ENCODE measurements around the gene SLA2.
"Not testable (repeated sequence)": the region's sequence is repeated elsewhere in the genome, so short reads cannot be mapped to it uniquely, and the experiment has no call there.

Gene SLA2, protein sequence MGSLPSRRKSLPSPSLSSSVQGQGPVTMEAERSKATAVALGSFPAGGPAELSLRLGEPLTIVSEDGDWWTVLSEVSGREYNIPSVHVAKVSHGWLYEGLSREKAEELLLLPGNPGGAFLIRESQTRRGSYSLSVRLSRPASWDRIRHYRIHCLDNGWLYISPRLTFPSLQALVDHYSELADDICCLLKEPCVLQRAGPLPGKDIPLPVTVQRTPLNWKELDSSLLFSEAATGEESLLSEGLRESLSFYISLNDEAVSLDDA
- 44.8 to 48.3 reads per million in 2 donors for total RNA-seq

- DNase-seq = peak in 4 of 5 experiments; percentile 45 to 88 (median 62)
Measured at GRCh38 chr20:36645998-36646397, at the start of gene SLA2. SLA2 (minus strand) TSS chr20:36646196; CDS start chr20:36641335, 4,861 bp downstream.

GRCh38 chr20:36695467-36695866, 49.5 kb upstream of the SLA2 start:
- DNase-seq = not testable (repeated sequence)

DNA sequence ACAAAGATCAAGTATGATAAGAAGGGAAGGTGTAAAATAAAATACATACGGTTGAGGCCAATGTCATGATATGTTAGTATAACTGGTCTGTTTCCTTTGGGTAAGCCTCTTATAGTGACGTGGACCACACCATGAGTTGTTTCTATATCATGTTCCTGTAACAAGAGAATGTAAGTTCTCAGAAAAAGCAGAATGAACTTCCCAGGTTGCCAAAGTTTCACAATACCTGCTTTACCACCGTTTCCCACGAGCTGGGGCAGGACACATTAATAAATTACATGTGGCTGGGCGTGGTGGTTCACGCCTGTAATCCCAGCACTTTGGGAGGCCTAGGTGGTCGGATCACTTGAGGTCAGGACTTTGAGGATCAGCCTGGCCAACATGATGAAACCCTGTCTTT, 42.6 kb upstream of the SLA2 start:
- no peak for DNase-seq

- no peak for DNase-seq
Measured at GRCh38 chr20:36687850-36688249, 41.9 kb upstream of the SLA2 start.

DNA sequence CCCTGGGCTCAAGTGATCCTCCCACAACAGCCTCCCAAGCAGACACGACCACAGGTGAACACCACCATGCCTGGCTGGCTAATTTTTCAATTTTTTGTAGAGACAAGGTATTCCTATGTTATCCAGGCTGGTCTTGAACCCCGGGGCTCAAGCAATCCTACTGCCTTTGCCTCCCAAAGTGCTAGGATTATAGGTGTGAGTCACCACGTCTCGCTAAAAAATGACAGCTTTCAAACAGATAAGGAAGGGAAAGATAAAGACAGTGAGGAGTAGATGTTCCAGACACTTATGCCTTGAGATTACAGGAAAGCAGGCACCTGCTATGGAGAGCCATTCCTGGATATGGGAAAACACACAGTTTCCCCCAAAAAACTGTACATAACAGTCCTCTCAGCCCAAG, 40.9 kb upstream of the SLA2 start:
- no peak for DNase-seq

DNA sequence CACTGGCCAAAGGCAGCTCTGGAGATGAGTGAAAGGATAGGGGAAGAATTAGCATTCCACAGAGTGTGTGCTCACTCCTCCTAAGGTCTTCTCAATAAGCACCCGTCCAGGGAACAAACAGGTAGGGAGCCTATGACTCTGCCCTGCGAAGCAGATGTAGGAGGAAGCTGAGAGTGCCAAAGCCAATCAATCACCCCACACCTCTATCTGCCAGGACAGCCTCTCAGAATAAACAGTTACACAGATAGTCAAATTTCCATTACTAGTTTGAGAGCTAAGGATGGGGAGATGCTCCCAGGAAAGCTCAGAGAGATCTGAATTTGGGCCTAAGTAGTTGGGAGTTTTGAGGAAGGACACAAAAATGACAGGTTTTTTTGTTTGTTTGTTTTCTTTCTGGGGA, 40.5 kb upstream of the SLA2 start:
- no peak for DNase-seq

DNA sequence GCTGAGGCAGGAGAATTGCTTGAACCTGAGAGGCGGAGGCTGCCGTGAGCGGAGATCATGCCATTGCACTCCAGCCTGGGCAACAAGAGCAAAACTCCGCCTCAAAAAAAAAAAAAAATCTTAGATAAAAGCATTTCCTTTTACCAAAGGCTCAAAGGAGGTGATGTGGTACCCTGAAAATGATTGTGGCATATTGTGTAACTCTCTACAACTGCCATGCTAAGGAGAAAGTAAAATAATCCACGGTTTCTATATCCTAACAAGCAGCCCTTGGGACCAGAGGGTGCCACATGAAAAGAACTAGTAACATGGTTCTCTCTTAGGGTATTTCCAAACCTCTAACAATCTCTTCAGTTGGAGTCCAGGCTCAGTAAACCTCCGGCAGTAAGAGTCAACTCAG, 38.8 kb upstream of the SLA2 start:
- DNase-seq = no peak

DNA sequence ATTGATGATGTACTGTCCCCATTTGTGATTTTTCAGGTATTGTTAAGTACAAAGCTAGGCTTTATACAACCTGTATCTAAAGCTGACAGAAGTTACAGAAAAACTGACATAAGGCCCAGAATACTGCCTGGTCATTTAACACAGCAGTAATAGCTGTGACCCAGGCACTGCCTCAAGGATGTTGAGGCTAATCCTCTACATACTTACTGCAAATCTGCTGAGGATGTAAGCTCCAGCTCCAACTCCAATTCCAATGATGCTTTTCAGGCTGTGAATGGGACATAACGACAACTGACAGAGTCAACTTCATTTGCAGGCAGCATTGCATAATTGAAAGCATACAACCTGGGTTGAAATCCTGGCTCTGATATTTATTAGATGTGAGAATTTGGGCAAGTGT, 36.3 kb upstream of the SLA2 start:
- DNase-seq = no peak

- no peak for DNase-seq
Measured at GRCh38 chr20:36677422-36677771, 31.4 kb upstream of the SLA2 start.

DNA sequence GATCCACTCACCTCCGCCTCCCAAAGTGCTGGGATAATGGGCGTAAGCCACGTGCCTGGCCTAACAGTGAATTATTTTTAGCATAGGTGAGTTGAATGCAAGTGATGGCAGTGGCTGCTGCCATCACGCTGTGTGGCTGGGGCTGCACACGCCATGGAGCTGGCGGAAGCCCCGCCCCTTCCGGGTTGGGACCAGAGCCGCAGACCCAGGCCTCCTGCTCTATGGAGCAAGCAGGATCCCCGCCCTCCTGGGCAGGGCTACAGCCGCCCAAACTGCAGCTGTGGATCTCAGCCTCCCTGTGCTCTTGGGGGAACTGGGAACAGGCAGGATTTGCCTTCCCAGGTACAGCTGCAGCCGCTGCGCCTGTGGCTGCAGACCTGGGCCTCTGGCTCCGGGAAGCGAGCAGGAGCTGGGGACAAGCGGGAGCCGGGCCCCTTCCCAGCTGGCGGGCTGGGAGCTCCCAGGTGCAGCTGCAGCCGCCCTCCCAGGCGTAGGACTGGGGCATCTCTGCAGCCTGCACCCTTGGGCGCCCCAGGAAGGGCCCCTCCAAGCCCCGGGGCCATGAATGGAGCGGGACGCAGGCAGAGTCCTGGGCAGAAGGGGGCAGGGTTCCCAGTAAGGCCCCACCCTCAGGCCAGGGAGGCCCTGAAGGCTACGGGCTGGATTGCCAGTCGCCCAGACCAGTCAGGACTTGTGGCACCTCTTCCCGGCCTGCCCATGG, 30.9 kb upstream of the SLA2 start:
- DNase-seq = no peak

DNA sequence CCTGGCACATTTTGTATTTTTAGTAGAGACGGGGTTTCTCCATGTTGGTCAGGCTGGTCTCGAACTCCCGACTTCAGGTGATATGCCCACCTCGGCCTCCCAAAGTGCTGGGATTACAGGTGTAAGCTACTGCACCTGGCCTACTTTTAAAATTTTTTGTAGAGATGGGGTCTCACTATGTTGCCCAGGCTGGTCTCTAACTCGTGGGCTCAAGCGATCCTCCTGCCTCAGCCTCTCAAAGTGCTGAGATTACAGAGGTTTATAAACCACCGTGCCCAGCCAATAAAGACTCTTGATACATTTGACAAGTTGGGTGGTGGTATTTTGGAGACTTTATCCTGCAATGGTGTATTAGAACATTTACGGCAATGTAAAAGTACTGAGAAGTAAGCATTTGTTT, 29.5 kb upstream of the SLA2 start:
- DNase-seq = not testable (repeated sequence)

DNA sequence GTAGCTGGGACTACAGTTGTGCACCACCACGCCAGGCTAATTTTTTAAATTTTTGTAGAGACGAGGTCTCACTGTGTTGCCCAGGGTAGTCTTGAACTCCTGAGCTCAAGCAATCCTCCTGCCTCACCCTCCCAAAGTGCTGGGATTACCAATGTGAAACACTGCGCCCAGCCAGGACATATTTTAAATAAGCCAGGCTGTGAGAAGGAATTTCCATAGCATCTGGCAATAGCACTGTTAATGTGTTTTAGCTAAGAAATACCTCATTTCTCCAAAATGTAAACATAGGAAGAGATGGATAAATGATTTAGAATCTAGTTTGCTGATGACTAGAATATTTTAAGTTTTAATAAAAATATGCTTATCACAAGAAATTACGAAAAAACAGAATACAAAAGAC, 27.0 kb upstream of the SLA2 start:
- no peak for DNase-seq

GRCh38 chr20:36670665-36671357, 24.8 kb upstream of the SLA2 start:
- no peak for DNase-seq

- DNase-seq = peak in 1 of 5 experiments; percentile 27
Measured at GRCh38 chr20:36666181-36666740, 20.3 kb upstream of the SLA2 start.

GRCh38 chr20:36663031-36663430, 17.0 kb upstream of the SLA2 start:
- DNase-seq = no peak

- peak in 1 of 5 experiments; percentile 61 for DNase-seq
Measured at GRCh38 chr20:36658300-36658699, 12.3 kb upstream of the SLA2 start.

- no peak for DNase-seq
Measured at GRCh38 chr20:36656733-36657132, 10.7 kb upstream of the SLA2 start.

GRCh38 chr20:36655004-36655403, 9.0 kb upstream of the SLA2 start:
- no peak for DNase-seq

DNA sequence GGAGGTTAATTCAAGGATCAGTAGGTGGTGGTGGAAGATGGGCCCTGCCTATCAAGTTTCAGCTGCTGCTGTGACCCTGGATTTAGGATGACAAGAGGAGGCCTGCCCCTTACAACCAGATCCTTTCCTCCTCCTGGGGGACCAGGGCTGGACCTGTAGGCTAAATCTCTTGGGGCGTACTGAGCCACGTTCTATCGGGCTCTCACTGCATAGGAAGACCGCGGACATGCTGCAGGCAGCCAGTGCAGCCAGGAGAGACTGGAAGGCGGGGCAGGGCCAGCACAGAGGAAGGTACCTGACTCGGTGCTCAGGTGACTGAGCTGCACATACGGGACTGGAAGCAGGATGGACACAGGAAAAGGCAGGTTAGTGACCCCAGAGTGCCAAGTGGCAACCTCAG, 8.5 kb upstream of the SLA2 start:
- no peak for DNase-seq

DNA sequence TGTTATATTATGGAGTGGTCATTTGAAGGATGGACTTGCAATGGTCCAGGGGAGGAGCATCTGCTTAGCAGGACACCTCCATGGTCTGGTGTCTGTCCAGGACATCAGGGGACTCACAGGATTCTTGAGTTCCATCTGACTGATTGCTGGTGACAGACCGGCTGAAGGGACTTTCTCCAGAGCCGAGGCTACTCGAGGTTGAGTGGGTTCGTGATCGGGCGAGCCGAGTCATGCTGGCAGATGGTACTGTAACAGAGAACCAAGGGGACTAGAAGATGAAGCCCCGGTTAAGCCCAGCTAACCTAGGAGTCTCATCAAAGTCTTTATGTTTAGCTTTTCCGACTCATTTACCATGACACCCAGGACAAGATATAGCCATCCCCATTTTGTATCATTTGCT, 7.5 kb upstream of the SLA2 start:
- no peak for DNase-seq

GRCh38 chr20:36647196-36648121, 1.5 kb upstream of the SLA2 start:
- no peak for DNase-seq

DNA sequence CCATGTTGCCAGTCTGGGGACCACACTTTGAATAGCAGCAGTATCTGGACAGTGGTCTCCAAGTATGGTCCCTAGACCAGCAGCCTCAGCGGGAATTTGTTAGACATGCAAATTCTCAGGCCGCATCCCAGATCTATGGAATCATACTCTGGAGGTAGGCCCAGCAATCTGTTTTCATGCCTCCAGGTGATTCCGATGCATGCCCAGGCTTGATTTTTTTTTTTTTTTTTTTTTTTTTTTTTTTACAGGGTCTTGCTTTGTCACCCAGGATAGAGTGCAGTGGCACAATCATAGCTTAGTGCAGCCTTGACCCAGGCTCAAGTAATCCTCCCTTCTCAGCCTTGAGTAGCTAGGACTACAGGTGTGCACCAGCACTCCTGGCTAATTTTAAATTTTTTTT, 682 bp upstream of the SLA2 start:
- DNase-seq = no peak
